KOPT-K1 (cell line): Measurements from ENCODE around the gene TUBA1B.

ENCODE experiments used
- H3K27ac ChIP-seq: fragments of 200-600 bp; sonication (generic); 2 replicates; pipeline ENCODE4 v1.5.1; 2016; ENCODE audit warnings: antibody characterized with exemption, mild to moderate bottlenecking, low read depth, low read length; ENCODE audit not compliant: poor library complexity, severe bottlenecking
- H3K36me3 ChIP-seq: fragments of 200-600 bp; sonication (generic); 2 replicates; pipeline ENCODE4 v1.5.1; 2017; ENCODE audit warnings: antibody characterized with exemption, mild to moderate bottlenecking, low read length, moderate library complexity; ENCODE audit not compliant: insufficient read depth
- H3K9me3 ChIP-seq: fragments of 200-600 bp; sonication (generic); 2 replicates; pipeline ENCODE4 v1.5.1; 2017; ENCODE audit warnings: antibody characterized with exemption, low read length, mild to moderate bottlenecking; ENCODE audit not compliant: insufficient read depth, poor library complexity, severe bottlenecking

TUBA1B gene

DNA sequence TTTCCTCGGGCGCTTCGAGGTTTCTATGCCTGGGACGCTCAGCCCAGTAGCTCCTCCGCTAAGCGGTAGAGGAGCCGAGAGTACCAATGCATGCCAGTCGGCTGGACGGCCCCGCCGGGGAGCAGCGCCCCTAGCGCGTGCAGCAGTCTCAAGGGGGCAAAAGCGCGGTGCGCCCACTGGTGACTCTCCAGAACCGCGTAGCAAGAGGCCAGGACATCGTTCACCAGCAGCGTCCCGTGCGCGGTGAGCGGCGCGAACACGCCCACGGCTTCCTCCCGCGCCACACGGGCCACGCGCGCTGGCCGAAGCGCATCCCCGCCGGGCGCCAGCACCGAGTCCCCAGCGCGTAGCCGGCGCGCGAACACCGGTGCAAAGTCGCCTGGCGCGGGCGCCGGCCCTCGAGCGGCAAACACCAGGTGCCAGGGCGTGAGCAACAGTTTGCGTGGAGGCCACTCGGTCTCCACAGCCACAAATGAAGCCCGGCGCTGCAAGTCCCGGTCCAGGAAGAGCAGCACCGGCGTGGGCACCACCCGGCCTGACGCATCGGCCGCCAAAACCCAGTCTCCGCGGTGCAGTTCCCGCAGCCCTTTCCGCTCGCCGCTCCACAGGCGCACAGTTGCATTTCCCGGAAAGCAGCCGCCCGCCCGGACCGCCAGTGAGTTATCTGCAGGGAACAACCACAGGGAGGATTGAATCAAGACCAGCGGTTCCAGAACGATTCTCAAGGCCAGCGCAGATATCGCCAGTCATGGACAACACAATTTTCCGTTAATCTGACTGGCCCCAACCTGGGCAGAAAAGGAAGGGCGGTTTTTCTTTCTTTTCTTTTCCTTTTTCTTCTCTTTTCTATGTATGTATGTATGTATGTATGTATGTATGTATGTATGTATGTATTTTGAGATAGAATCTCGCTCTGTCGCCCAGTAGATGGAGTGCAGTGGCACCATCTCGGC, 41.1 kb downstream of the TUBA1B start:
- no peaks in the 10 kb centered on the region for H3K9me3 ChIP-seq
- H3K27ac ChIP-seq, result no peak overlapping the region
- H3K36me3 ChIP-seq, result no peaks in the 10 kb centered on the region

DNA sequence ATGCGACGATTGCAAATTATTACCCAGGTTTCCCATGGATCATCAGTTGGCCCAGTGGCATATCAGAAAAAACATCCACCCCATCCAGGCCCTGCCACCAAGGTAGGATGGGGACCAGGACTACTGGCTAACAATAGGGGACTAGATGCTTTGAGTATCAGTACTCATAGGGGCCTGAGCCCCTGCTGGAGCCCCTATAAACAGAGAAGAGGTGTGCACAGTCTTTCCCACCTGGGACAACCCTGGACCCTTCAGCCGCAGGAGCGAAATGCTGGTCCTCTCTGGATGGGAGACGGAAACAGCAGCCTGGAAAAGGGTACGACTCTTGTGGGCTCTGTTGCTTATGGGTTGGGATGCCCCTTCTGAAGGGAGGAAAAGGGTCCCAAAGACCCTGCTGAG, 42.3 kb downstream of the TUBA1B start:
- no peaks in the 10 kb centered on the region for H3K36me3 ChIP-seq
- no peak overlapping the region for H3K27ac ChIP-seq
- H3K9me3 ChIP-seq, result no peaks in the 10 kb centered on the region

GRCh38 chr12:49088150-49088931, 42.9 kb downstream of the TUBA1B start:
- H3K36me3 ChIP-seq, result no peaks in the 10 kb centered on the region
- H3K9me3 ChIP-seq, result no peaks in the 10 kb centered on the region
- H3K27ac ChIP-seq, result no peak overlapping the region

- H3K27ac ChIP-seq, result no peak overlapping the region
- no peaks in the 10 kb centered on the region for H3K9me3 ChIP-seq
- H3K36me3 ChIP-seq, result no peaks in the 10 kb centered on the region
Observed at GRCh38 chr12:49086116-49086515, 45.1 kb downstream of the TUBA1B start.

DNA sequence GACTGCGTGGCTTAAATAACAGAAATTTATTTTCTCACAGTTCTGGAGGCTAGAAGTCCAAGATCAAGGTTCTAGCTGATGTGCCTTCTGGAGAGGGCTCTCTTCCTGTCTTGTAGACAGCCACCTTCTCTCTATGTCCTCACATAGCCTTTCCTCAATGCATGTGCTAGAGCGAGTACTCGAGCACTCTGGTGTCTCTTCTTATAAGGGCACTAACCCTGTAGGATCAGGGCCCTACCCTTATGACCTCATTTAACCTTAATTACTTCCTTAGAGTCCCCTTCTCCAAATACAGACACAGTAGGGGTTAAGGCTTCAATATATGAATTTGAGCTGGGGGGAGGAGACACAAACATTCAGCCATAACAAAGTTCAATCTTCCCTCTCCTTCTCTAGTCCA, 46.8 kb downstream of the TUBA1B start:
- no peaks in the 10 kb centered on the region for H3K36me3 ChIP-seq
- no peaks in the 10 kb centered on the region for H3K9me3 ChIP-seq
- H3K27ac ChIP-seq, result no peak overlapping the region

DNA sequence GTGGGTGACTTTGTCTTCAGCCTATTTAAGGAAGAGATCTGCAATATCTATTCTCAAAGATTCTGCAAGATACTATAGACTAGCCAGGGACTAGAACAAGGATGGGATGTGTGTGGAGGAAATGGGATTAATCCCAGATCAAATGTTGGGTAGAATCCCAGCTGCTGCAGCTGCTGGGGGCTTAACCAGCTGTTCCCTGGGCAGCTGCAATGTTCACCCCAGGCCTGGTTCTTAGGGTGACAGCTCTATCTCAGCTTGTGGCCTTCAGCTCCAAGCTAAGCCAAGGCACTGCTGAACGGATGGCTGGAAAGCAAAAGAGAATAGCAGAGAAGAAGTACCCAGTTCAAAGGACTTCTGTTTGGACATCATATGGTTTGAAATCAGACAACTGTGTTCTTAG, 51.4 kb downstream of the TUBA1B start:
- Histone ChIP-seq H3K27ac (no peak overlapping the region), H3K36me3 (no peaks in the 10 kb centered on the region), H3K9me3 (no peaks in the 10 kb centered on the region)
